Right lobe of liver (tissue), 4 donors: Measurements from ENCODE around the gene AK2.

ENCODE experiments used
- CTCF ChIP-seq, 4 donors: fragments of 200-600 bp in 3 of 4; fragments of 450-650 bp in 1 of 4; IDR thresholded peaks; one replicate each; pipeline versions ENCODE4 v1.5.1 to v1.8.0; 2016 to 2022; ENCODE audit warnings: antibody characterized with exemption in 4 of 4, mild to moderate bottlenecking in 2 of 4
- POLR2A ChIP-seq: fragments of 450-650 bp; IDR thresholded peaks from one replicate; pipeline ENCODE4 v1.6.1; 2017; ENCODE audit warnings: antibody characterized with exemption, mild to moderate bottlenecking
- donor health status: DM: no; HTN: no; CAD: no.
- donor health status: DM: no; HTN: no; CAD: no.
- donor health status: DM: no; HTN: yes; CAD: no.

DNA sequence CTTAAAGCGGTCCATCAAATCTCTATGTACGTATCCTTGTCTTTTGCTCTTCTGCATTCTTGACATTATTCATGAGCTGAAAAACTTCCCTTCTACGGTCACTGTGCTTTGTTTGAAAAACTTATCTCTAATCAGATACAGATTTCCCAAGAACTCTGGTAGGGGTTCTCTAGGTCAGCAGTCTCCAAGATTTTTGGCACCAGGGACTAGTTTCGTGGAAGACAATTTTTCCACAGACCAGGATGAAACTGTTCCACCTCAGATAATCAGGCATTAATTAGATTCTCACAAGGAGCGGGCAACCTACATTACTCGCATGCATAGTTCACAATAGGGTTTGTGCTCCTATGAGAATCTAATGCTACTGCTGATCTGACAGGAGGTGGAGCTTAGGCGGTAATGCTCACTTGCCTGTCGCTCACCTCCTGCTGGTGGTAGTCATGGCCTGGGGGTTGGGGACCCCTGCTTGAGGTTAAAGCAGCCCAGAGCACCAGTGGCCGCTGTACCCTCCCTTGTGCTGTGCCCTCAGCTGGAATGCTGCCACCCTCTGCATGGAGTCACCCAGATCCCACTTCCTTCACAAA is 30.8 kb downstream of the AK2 start:
- TF ChIP-seq POLR2A (no peak), CTCF (IDR thresholded peaks at IDR 0.05) (no peak)
